Occipital lobe (tissue), 2 donors: ENCODE data around the gene CDKN1C. TPM values are rescaled to one million over a fixed set of nuclear protein-coding genes. Genes with fewer than 3 reads are reported as not detected.

ENCODE experiments used
- DNase-seq: peaks from one replicate; lab custom pipeline; 2025; lab: John Stamatoyannopoulos, UW
- total RNA-seq: library from RNA; depleted of rRNA; stranded (reverse); fragments of >200 nt; gene quantifications from one replicate; pipeline ENCODE4 v1.2.3, GENCODE V29; 2014

The CDKN1C gene
- total RNA-seq, 1 donor from 2014 or later = 34.5 TPM

GRCh38 chr11:2870460-2870859, 15.1 kb downstream of the CDKN1C start:
- DNase-seq = no peak

- no peak for DNase-seq
These were observed 15.8 kb downstream of the CDKN1C start for GRCh38 chr11:2869561-2870427.

GRCh38 chr11:2869134-2869526, 16.4 kb downstream of the CDKN1C start:
- peak; percentile 41 for DNase-seq

GRCh38 chr11:2868506-2869133, 17.0 kb downstream of the CDKN1C start:
- no peak for DNase-seq

GRCh38 chr11:2867722-2868505, 17.7 kb downstream of the CDKN1C start:
- no peak for DNase-seq

- DNase-seq = no peak
These were observed 18.4 kb downstream of the CDKN1C start for GRCh38 chr11:2867142-2867541.

- no peak for DNase-seq
These were observed 19.5 kb downstream of the CDKN1C start for GRCh38 chr11:2865922-2866577.

- DNase-seq = no peak
These were observed 20.7 kb downstream of the CDKN1C start for GRCh38 chr11:2864901-2865300.

GRCh38 chr11:2863276-2863618, 22.3 kb downstream of the CDKN1C start:
- DNase-seq = no peak

GRCh38 chr11:2862395-2863275, 22.9 kb downstream of the CDKN1C start:
- no peak for DNase-seq

- no peak for DNase-seq
These were observed 24.9 kb downstream of the CDKN1C start for GRCh38 chr11:2860636-2861035.

- DNase-seq = no peak
These were observed 25.9 kb downstream of the CDKN1C start for GRCh38 chr11:2859699-2860037.

GRCh38 chr11:2858995-2859698, 26.4 kb downstream of the CDKN1C start:
- DNase-seq = no peak

- no peak for DNase-seq
These were observed 27.7 kb downstream of the CDKN1C start for GRCh38 chr11:2857918-2858317.

GRCh38 chr11:2857276-2857675, 28.3 kb downstream of the CDKN1C start:
- DNase-seq = no peak

GRCh38 chr11:2855162-2855561, 30.4 kb downstream of the CDKN1C start:
- no peak for DNase-seq

GRCh38 chr11:2853997-2854560, 31.5 kb downstream of the CDKN1C start:
- no peak for DNase-seq

GRCh38 chr11:2853401-2853800, 32.2 kb downstream of the CDKN1C start:
- no peak for DNase-seq

GRCh38 chr11:2849994-2850770, 35.4 kb downstream of the CDKN1C start:
- DNase-seq = no peak
